Gastrocnemius medialis (tissue), 4 donors: ENCODE results near the gene PROC. TPM values are rescaled to one million over a fixed set of nuclear protein-coding genes. Genes with fewer than 3 reads are reported as not detected.

Experiments
- ATAC-seq, 2 donors: fragments of 150-250 bp; one replicate each; pipeline ENCODE4 v1.9.1; 2016
- DNase-seq, 2 donors: peaks; one replicate each; pipeline ENCODE4 v3.0.0-alpha.2; 2019
- H3K27ac ChIP-seq, 4 donors: fragments of 200-600 bp; sonication (generic); 1 replicate in 1 of 4; 2 replicates in 3 of 4; pipeline ENCODE4 v1.5.1; 2016 to 2018; ENCODE audit warnings: mild to moderate bottlenecking in 2 of 4, moderate library complexity in 1 of 4
- H3K27me3 ChIP-seq, 3 donors: fragments of 200-600 bp; sonication (generic) in 2 of 3; 1 replicate in 1 of 3; 2 replicates in 2 of 3; pipeline versions ENCODE4 v1.5.1 to v1.6.0; 2016 to 2019; ENCODE audit warnings: mild to moderate bottlenecking in 1 of 3, moderate library complexity in 1 of 3
- H3K36me3 ChIP-seq, 2 donors: fragments of 200-600 bp; sonication (generic) in 1 of 2; one replicate each; pipeline ENCODE4 v1.5.1; 2017 to 2018
- H3K4me1 ChIP-seq, 2 donors: fragments of 200-600 bp; sonication (generic) in 1 of 2; one replicate each; pipeline ENCODE4 v1.5.1; 2016 to 2017; ENCODE audit warnings: mild to moderate bottlenecking in 2 of 2
- H3K4me3 ChIP-seq, 4 donors: fragments of 200-600 bp; sonication (generic) in 3 of 4; 1 replicate in 1 of 4; 2 replicates in 3 of 4; pipeline ENCODE4 v1.5.1; 2016 to 2019; ENCODE audit warnings: mild to moderate bottlenecking in 2 of 4
- H3K9me3 ChIP-seq, 3 donors: fragments of 200-600 bp; sonication (generic) in 2 of 3; 1 replicate in 1 of 3; 2 replicates in 2 of 3; pipeline ENCODE4 v1.5.1; 2016 to 2019
- POLR2A ChIP-seq, 2 donors: fragments of 450-650 bp; IDR thresholded peaks; one replicate each; pipeline ENCODE4 v1.6.1; 2017; ENCODE audit warnings: antibody characterized with exemption in 2 of 2, mild to moderate bottlenecking in 2 of 2, moderate library complexity in 2 of 2
- in situ Hi-C, 4 donors: fragments of 200-750 bp; cut with MboI; loops; one replicate each; pipeline versions ENCODE4 v1.15.0 to v1.8.0; 2017; ENCODE audit warnings: low sequenced_read_pairs in 4 of 4
- intact Hi-C: fragments of 100-400 bp; cut with DNase I; formaldehyde crosslinking; loops from one replicate; pipeline ENCODE4 v1.15.1; 2023; ENCODE audit warnings: low total_unique reads
- total RNA-seq, 4 donors: library from RNA; depleted of rRNA; stranded (reverse); fragments of >200 nt; gene quantifications; one replicate each; pipeline versions ENCODE4 v1.1.0 to v1.2.3, GENCODE V29; 2016
- TF ChIP-seq, protein P1 (sequence below), 5 experiments: fragments of 450-650 bp in 3 of 5; fragments of 200-600 bp in 2 of 5; sonication (generic) in 2 of 5; IDR thresholded peaks in 4 of 5; conservative IDR thresholded peaks in 1 of 5; 1 replicate in 4 of 5; 2 replicates in 1 of 5; pipeline ENCODE4 v1.5.1; 2016 to 2019; ENCODE audit warnings: antibody characterized with exemption in 5 of 5, mild to moderate bottlenecking in 3 of 5, moderate library complexity in 3 of 5

Gene PROC
- total RNA-seq, 4 donors from 2014 or later = 0.29 to 0.58 TPM; not detected in 2

DNA sequence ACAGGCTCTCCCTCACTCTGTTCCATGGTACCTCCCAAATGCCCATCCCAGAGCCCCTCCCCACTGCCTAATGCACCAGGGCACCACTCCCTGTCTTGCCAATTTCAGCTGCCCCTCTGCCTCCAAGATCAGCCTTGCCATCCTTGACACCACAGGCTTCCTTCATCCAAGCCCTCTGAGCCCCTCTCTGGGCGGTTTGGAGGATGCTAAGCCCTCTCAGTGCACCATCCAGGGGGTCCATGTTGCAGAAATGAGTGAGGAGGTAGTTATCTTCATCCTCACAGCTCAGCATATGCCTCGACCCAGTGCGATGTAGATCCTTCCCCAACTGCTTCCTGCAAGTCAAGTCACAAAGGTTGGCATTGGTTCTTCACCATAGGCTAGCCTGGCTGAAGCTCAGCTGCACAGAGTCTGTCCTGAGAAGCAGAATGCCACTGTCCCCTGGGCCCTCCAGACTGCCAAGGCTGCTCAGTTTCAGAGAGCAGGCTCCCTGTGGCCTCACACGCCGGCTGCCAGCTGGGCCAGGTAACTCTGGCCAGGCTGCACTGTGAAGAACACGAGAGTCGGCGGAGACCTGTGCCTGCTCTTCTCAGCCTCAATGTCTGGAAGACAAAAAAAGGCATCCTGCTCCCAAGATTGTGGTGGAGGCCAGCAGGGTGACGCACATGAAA is 20.5 kb upstream of the PROC start:
- DNase-seq (peak in 1 of 2 donors; percentile 65), ATAC-seq (peak; percentile 58 to 66)
- H3K4me3 ChIP-seq = no peak overlapping the region
- peak overlapping the region; percentile 68 to 84 (median 82) for H3K27ac ChIP-seq
- no peaks in the 10 kb centered on the region for H3K27me3 ChIP-seq
- peaks cover 13 to 14% of the 10 kb centered on the region in 2 donors for H3K4me1 ChIP-seq
- no peaks in the 10 kb centered on the region for H3K36me3 ChIP-seq
- in situ Hi-C loops (loop anchor here in 1 of 4 donors (25.0 kb wide), 1 partner anchor 310 kb away; no protein-coding TSS in a partner anchor), intact Hi-C loops (no loop called here)
- TF ChIP-seq, protein P1, sequence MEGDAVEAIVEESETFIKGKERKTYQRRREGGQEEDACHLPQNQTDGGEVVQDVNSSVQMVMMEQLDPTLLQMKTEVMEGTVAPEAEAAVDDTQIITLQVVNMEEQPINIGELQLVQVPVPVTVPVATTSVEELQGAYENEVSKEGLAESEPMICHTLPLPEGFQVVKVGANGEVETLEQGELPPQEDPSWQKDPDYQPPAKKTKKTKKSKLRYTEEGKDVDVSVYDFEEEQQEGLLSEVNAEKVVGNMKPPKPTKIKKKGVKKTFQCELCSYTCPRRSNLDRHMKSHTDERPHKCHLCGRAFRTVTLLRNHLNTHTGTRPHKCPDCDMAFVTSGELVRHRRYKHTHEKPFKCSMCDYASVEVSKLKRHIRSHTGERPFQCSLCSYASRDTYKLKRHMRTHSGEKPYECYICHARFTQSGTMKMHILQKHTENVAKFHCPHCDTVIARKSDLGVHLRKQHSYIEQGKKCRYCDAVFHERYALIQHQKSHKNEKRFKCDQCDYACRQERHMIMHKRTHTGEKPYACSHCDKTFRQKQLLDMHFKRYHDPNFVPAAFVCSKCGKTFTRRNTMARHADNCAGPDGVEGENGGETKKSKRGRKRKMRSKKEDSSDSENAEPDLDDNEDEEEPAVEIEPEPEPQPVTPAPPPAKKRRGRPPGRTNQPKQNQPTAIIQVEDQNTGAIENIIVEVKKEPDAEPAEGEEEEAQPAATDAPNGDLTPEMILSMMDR (IDR thresholded peaks at IDR 0.05 in 4 of 5, conservative IDR thresholded peaks at IDR 0.05 in 1 of 5) = no peak
- no peak for TF ChIP-seq POLR2A (IDR thresholded peaks at IDR 0.05)
- no peaks in the 10 kb centered on the region for H3K9me3 ChIP-seq

DNA sequence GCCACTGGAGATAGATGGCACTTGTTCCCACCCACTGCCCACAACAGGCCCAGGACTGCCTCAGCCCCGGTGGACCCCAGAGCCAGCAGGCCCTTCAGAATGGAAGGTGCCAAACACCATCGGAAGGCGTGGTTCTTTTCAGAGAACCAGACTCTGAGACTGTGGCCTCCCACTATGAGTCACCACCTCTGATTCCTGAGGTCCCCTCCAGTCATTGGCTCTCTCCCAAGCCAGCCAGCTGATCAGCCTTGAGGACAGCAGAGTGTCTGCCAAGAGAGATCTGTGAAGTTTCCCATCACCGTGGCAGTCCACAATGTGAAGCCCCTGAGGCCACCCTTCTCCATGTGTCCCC is 20.0 kb upstream of the PROC start:
- in situ Hi-C loops = loop anchor here in 1 of 4 donors (25.0 kb wide), 1 partner anchor 311 kb away; no protein-coding TSS in a partner anchor
- peak; percentile 88 to 94 for ATAC-seq
- TF ChIP-seq, protein P1 (IDR thresholded peaks at IDR 0.05 in 4 of 5, conservative IDR thresholded peaks at IDR 0.05 in 1 of 5) = no peak
- TF ChIP-seq POLR2A (IDR thresholded peaks at IDR 0.05) = no peak

DNA sequence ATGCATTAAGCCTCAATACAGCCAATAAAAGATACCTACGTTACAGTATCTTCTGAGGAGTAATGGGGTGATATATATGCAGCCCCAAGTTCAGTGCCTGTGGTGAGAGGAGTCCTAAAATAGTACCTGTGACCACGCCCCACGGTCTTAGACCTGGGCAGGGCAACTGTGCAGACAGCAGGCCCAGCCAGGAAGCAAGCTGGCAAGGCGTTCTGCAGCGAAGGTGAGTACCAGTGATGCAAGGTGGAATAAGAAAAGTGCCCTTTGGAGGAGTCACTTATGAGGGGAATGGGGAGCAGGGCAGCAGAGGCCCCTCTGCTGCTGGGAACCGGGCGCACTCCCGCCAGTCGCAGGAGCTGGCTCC is 17.7 kb upstream of the PROC start:
- DNase-seq = no peak
- ATAC-seq = no peak
- no peak overlapping the region for H3K27ac ChIP-seq
- H3K9me3 ChIP-seq = no peaks in the 10 kb centered on the region
- intact Hi-C loops (no loop called here), in situ Hi-C loops (loop anchor here in 1 of 4 donors (25.0 kb wide), 1 partner anchor 313 kb away; no protein-coding TSS in a partner anchor)
- no peak for TF ChIP-seq POLR2A (IDR thresholded peaks at IDR 0.05)
- TF ChIP-seq, protein P1 (IDR thresholded peaks at IDR 0.05 in 4 of 5, conservative IDR thresholded peaks at IDR 0.05 in 1 of 5) = no peak
- no peak overlapping the region for H3K4me3 ChIP-seq
- peaks cover 13 to 14% of the 10 kb centered on the region in 2 donors for H3K4me1 ChIP-seq
- H3K27me3 ChIP-seq = no peaks in the 10 kb centered on the region
- no peaks in the 10 kb centered on the region for H3K36me3 ChIP-seq

More for the DNA sequence above, 20.0 kb upstream of the PROC start:
- no peak overlapping the region for H3K4me3 ChIP-seq
- intact Hi-C loops = no loop called here
- peaks cover 13 to 14% of the 10 kb centered on the region in 2 donors for H3K4me1 ChIP-seq
- no peaks in the 10 kb centered on the region for H3K9me3 ChIP-seq
- peak overlapping the region; percentile 68 to 84 (median 82) for H3K27ac ChIP-seq
- DNase-seq = peak; percentile 79 to 85
- no peaks in the 10 kb centered on the region for H3K36me3 ChIP-seq
- no peaks in the 10 kb centered on the region for H3K27me3 ChIP-seq

DNA sequence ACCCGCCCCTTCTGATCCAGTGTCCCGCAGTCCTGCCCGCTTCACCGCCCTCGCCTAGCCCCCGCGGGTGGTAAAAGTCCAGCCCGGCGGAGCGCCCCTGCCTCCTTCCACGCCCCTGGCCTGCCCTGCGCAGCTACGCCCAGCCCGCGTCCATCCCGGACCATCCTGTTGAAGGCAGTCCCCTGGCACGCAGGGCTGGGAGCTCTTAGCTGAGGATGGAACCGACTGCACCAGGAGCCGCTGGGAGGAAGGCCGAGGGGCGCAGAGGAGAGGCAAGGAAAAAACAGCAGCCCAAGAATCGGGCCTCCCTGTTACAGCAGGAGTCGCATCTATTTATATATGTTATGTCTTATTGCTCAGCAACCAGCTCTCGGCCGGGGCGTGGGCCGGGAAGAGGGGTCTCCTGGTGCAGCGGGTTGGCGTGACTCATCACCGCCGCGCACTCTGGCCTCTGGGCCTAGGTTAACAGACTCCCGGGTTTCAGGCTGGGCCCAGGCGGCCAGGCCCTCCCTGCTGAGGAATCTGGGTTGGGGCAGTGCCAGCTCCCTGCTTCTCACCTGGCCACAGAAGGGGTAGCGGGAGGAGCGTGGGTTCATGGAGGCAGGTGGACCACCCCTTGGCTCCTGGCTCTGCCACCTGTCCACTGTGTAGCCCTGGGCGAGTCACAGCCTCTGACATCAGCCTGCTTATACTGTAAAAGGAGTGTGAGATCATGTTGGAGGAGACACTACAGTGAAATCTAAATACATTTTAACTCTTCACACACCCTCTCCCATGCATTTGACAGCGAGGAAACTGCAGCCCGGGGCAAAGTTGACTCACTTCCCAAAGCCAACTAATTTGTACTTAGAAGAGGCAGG is 17.1 kb upstream of the PROC start:
- intact Hi-C loops (no loop called here), in situ Hi-C loops (loop anchor here in 1 of 4 donors (25.0 kb wide), 1 partner anchor 314 kb away; no protein-coding TSS in a partner anchor)
- Histone ChIP-seq H3K27me3 (no peaks in the 10 kb centered on the region), H3K36me3 (no peaks in the 10 kb centered on the region), H3K4me1 (peaks cover 13 to 14% of the 10 kb centered on the region in 2 donors), H3K4me3 (no peak overlapping the region), H3K27ac (no peak overlapping the region), H3K9me3 (no peaks in the 10 kb centered on the region)
- TF ChIP-seq, protein P1 (IDR thresholded peaks at IDR 0.05 in 4 of 5, conservative IDR thresholded peaks at IDR 0.05 in 1 of 5) = no peak
- TF ChIP-seq POLR2A (IDR thresholded peaks at IDR 0.05) = no peak
- ATAC-seq (no peak), DNase-seq (no peak)
